DOHH2 (cell line): Measurements from ENCODE around the gene HSPG2.

Experiments
- CTCF ChIP-seq: fragments of 200-600 bp; sonication (generic); IDR thresholded peaks from one replicate; pipeline ENCODE4 v1.5.1; 2014; ENCODE audit warnings: antibody characterized with exemption, mild to moderate bottlenecking, low read depth, low read length; ENCODE audit not compliant: poor library complexity, severe bottlenecking
- EZH2phosphoT487 ChIP-seq: fragments of 200-600 bp; sonication (generic); IDR thresholded peaks from 2 replicates; pipeline ENCODE4 v1.6.1; 2017; ENCODE audit warnings: borderline replicate concordance, mild to moderate bottlenecking, antibody characterized with exemption, low read length, moderate library complexity, mixed read lengths

GRCh38 chr1:21842606-21843162, 94.4 kb downstream of the HSPG2 start:
- TF ChIP-seq CTCF, result no peak
- TF ChIP-seq EZH2phosphoT487, result no peak
